Muscle layer of duodenum (tissue), 2 donors: Measurements from ENCODE around the gene THRA.

Experiments used
- H3K27ac ChIP-seq: one replicate; pipeline ENCODE4 v1.7.0; 2013; ENCODE audit warnings: mild to moderate bottlenecking, low read length
- H3K27me3 ChIP-seq: one replicate; pipeline ENCODE4 v1.7.0; 2013; ENCODE audit warnings: low read depth, mild to moderate bottlenecking, control low read depth, low read length
- H3K36me3 ChIP-seq, 2 donors: one replicate each; pipeline ENCODE4 v1.7.0; 2013; ENCODE audit warnings: low read length in 2 of 2, control low read depth in 1 of 2, mild to moderate bottlenecking in 1 of 2; ENCODE audit not compliant: insufficient read depth in 2 of 2, control insufficient read depth in 1 of 2
- H3K4me1 ChIP-seq, 2 donors: one replicate each; pipeline ENCODE4 v1.7.0; 2013; ENCODE audit warnings: low read length in 2 of 2, mild to moderate bottlenecking in 2 of 2, control low read depth in 1 of 2, moderate library complexity in 1 of 2; ENCODE audit not compliant: insufficient read depth in 2 of 2, control insufficient read depth in 1 of 2
- H3K4me3 ChIP-seq, 2 donors: one replicate each; pipeline ENCODE4 v1.7.0; 2013; ENCODE audit warnings: low read length in 2 of 2, low read depth in 1 of 2, mild to moderate bottlenecking in 1 of 2
- H3K9me3 ChIP-seq, 2 donors: one replicate each; pipeline ENCODE4 v1.7.0; 2013; ENCODE audit warnings: low read length in 2 of 2, control low read depth in 1 of 2, mild to moderate bottlenecking in 1 of 2; ENCODE audit not compliant: control insufficient read depth in 1 of 2
- donor health status: healthy.

Gene THRA

DNA sequence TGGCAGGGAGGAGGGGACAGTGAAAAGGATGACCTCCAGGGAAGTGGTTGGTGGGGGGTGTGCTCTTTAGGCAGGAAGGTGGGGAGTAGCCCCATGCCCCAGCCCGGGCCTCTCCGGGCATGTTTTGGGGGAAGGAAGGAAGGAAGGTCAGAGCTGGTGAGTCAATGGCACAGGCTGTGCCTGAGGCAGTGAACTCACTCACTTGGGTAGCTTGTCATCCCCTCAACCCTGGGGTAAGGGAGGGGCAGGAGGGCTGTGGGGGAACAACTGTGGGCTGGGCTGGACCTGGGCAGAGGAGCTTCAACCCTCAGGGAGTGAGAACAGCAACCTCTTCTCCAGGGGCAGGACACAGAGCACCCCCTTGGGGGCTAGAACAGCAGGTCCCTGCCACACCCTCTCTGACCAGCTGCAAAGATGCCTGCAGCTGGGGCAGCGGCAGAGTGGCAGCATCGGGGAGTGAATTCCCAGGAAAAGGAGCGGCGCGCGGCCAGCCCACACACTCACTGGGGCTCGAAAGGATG is 41.3 kb upstream of the THRA start:
- Histone ChIP-seq H3K4me3 (no peak overlapping the region), H3K27ac (peak overlapping the region; percentile 67), H3K36me3 (peaks cover 31 to 48% of the 10 kb centered on the region in 2 donors)

DNA sequence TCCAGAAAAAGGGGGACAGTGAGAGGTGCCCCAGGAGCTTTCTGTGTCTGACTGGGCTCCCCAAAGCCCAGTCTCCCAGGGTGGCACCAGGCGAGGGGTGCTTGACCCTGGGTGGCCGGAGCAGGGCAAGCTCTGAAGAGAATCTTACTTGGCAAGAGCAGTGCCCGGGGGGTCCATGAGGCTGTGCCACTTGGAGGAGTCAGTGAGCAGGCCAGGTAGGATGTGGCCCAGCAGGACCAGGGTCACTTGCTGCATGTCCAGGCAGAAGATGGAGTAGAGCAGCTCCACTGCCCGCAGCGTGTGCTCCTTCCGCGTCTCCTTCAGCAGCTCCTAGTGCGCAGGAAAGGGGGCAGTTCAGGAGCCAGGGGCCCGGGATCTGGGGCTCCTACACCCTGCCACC is 40.3 kb upstream of the THRA start:
- Histone ChIP-seq H3K9me3 (no peaks in the 10 kb centered on the region), H3K27ac (no peak overlapping the region), H3K4me3 (no peak overlapping the region), H3K4me1 (peaks cover 0 to 51% of the 10 kb centered on the region in 2 donors), H3K27me3 (no peaks in the 10 kb centered on the region), H3K36me3 (peaks cover 34 to 49% of the 10 kb centered on the region in 2 donors)

More for the DNA sequence above, 41.3 kb upstream of the THRA start:
- Histone ChIP-seq H3K4me1 (peaks cover 0 to 51% of the 10 kb centered on the region in 2 donors), H3K27me3 (no peaks in the 10 kb centered on the region), H3K9me3 (no peaks in the 10 kb centered on the region)

DNA sequence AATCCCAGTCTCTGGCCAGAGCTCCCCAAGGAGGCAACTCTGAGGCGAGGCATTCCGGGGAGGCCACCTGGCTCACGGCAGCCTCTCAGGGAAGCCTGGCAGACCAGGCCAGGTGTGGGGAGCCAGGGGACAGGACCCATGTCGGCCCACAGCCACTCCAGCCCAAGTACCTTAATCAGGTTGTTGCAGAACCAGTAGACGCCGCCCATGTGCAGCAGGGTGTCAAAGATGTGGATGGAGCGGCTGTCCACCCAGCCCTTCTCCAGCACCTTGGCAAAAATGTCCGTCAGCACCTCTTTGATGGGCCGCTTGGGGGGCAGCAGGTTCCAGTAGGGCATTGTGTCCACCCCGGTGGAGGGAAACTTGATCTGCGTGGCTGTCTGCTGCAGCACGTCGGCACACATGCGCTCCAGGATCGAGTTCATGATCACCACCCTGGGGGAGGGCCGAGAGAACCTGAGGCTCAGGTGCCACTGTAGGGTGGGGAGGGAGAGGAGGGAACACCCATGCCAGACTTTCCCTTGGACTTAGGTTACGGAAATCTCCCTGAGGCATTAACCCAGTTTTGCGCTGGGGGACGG is 39.7 kb upstream of the THRA start:
- Histone ChIP-seq H3K36me3 (peaks cover 37 to 52% of the 10 kb centered on the region in 2 donors), H3K4me1 (peaks cover 0 to 45% of the 10 kb centered on the region in 2 donors), H3K27ac (no peak overlapping the region), H3K4me3 (no peak overlapping the region), H3K9me3 (no peaks in the 10 kb centered on the region), H3K27me3 (no peaks in the 10 kb centered on the region)

DNA sequence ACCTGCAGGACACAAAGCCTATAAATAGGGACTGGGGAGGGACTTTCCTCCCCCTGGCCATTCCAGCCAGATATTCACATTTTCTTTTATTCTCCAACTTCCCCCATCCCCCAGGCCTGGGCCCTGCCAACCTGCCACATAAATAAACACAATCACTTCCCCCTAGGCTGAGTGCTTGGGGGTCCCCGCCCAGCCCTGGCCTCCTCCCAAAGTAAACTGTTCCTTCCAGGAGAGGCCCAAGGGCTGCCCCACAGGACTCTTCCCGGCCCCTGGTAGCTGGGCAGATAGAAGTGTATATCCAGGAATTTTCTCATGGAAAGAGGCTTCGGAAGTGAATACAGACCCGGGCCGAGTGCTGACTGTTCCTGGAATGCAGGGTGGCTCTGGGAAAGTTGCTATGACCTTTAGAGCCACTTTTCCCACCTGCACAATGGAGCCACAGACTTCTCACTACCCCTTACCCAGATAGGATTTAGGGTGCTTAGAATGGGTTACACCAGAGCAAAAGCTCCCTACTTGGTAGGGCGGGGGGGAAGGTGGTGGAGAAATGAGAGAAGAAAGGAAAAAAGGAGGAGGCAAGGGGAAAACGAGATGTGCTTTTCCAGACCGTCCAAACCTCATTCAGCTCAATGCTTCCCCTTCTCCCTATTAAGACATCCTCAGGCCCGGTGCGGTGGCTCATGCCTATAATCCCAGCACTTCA is 39.0 kb upstream of the THRA start:
- H3K27ac ChIP-seq = no peak overlapping the region
- peaks cover 0 to 38% of the 10 kb centered on the region in 2 donors for H3K4me1 ChIP-seq
- no peaks in the 10 kb centered on the region for H3K27me3 ChIP-seq
- H3K4me3 ChIP-seq = no peak overlapping the region
- no peaks in the 10 kb centered on the region for H3K9me3 ChIP-seq
- H3K36me3 ChIP-seq = peaks cover 43 to 57% of the 10 kb centered on the region in 2 donors

DNA sequence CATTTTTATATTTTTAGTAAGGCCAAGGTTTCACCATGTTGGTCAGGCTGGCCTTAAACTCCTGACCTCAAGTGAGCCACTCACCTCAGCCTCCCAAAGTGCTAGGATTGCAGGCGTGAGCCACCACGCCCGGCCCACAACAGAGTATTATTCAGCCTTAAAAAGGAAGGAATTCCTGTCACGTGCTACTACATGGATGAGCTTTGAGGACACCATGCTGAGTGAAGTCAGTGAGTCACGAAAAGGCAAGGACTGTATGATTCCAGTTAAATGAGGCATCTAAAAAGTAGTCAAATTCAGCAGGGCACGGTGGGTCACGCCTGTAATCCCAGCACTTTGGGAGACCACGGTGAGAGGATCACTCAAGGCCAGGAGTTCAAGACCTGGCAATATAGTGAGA is 37.9 kb upstream of the THRA start:
- Histone ChIP-seq H3K36me3 (peaks cover 51 to 60% of the 10 kb centered on the region in 2 donors), H3K27me3 (no peaks in the 10 kb centered on the region), H3K4me3 (no peak overlapping the region), H3K27ac (no peak overlapping the region), H3K9me3 (no peaks in the 10 kb centered on the region), H3K4me1 (peaks cover 0 to 28% of the 10 kb centered on the region in 2 donors)

DNA sequence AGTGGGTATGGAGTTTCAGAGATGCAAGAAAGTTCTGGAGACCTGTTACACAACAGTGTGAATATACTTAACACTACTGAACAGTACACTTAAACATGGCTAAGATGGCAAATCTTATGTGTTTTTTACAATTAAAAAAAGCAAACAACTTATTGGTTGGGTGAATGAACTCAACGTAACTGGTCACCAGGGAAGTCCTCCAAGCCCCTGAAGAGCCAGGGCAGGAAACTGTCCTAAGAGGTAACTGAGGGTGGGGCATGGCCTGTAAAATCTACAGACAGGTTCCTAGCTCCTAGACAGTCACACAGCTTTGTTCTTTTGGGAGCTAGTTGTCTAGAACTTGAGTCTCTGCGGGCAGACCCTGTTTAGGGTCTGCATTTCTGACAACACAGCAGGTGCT is 37.2 kb upstream of the THRA start:
- Histone ChIP-seq H3K36me3 (peaks cover 51 to 58% of the 10 kb centered on the region in 2 donors), H3K9me3 (no peaks in the 10 kb centered on the region), H3K27ac (no peak overlapping the region), H3K27me3 (no peaks in the 10 kb centered on the region), H3K4me1 (peaks cover 0 to 28% of the 10 kb centered on the region in 2 donors), H3K4me3 (no peak overlapping the region)

DNA sequence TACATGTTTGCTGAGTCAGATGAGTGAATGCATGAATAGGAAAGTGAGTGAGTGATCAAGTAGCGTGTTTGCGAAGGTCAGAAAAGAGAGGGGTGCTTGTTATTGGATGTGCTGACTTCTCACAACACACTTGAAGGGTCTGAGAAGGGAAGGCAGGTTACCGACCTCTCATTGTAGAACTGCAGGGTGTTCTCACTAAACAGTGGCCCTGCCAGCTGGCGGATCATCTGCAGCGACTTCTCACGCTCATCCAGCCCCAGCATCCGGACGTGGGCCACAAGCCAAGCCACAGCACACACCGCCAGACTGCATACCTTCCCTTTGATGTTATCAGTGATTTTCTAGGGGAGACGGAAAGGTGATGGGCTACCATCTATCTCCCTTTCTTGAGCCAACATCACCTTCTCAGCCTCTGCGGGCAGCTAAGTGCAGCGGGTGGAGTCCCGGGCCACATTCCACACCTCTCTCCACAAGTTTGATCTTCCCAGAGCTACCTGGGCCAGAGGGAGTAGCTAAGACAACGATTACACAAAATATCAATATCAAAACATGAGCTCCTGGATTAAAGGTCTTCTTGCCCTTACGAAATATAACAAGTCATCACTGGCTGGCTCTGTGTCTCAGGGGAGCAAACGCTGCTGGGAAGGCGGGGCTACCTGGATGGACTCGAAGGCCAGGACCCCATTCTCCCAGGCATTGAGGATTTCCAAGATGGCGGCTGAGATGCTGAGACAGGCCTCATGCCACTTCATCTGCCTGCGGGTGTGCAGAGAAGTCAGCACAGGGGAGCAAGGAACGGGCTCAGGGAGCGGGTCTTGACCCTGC is 36.6 kb upstream of the THRA start:
- Histone ChIP-seq H3K9me3 (no peaks in the 10 kb centered on the region), H3K4me3 (no peak overlapping the region), H3K4me1 (peaks cover 0 to 28% of the 10 kb centered on the region in 2 donors), H3K27me3 (no peaks in the 10 kb centered on the region), H3K36me3 (peaks cover 55 to 61% of the 10 kb centered on the region in 2 donors), H3K27ac (no peak overlapping the region)

DNA sequence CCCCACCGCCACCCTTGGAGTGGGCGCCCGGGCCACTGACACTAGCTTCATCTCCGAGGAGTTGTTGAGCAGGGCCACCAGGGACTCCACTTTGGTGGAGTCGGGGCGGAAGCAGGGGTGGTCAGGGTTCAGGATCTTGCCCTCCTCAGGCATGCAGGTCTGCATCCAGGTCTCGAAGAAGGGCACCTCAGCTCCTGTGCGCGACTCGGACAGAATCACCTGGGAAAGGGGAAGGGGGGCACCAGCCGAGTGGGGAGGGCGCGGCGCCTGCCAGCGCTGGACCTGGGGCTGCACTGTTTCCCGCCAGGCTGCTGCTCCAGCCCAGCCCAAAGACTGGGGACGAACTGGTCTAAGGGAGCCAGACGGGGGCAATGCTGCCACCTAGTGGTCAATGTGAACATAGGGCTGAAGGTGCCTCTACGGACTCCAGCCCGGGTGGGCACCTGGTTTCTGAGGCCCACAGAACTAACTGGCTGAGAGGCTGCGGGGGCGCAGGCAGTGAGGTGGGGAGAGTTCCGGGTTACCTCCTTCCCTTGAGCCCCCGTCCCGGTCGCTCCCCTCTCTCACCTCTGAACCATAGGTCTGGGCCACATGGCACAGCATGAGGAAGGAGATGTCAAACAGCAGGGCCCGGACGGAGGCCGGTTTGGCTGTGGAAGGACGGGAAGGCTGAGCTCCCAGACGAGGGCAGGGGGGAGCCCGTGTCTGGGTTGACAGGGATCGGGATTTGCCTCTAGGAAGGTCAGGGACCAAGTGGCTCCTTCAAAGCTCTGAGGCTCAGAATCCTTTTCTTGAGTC is 35.8 kb upstream of the THRA start:
- Histone ChIP-seq H3K9me3 (no peaks in the 10 kb centered on the region), H3K27ac (no peak overlapping the region), H3K36me3 (peaks cover 60 to 62% of the 10 kb centered on the region in 2 donors), H3K27me3 (no peaks in the 10 kb centered on the region), H3K4me1 (peaks cover 0 to 27% of the 10 kb centered on the region in 2 donors), H3K4me3 (no peak overlapping the region)

DNA sequence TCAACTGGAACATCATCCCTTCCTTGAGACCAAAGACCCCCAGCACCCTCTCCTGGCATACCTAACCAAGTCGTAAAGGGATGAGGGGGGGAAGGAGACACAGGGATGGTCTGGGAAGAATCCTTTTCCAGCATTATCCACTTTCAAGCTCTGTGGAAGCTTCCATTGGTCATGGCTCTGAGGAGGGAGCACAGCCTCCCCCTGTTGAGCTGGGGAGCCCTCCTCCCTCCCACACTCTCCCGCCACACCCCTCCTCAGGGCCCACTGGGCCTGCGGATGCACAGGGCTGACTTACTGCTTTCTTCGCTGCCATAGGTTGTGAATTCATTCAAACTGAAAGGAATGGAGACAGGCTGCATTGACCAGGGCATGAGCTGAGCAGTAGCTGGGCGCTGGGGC is 35.2 kb upstream of the THRA start:
- no peaks in the 10 kb centered on the region for H3K9me3 ChIP-seq
- peaks cover 0 to 32% of the 10 kb centered on the region in 2 donors for H3K4me1 ChIP-seq
- H3K27me3 ChIP-seq = no peaks in the 10 kb centered on the region
- H3K4me3 ChIP-seq = no peak overlapping the region
- H3K27ac ChIP-seq = no peak overlapping the region
- peaks cover 60 to 62% of the 10 kb centered on the region in 2 donors for H3K36me3 ChIP-seq

DNA sequence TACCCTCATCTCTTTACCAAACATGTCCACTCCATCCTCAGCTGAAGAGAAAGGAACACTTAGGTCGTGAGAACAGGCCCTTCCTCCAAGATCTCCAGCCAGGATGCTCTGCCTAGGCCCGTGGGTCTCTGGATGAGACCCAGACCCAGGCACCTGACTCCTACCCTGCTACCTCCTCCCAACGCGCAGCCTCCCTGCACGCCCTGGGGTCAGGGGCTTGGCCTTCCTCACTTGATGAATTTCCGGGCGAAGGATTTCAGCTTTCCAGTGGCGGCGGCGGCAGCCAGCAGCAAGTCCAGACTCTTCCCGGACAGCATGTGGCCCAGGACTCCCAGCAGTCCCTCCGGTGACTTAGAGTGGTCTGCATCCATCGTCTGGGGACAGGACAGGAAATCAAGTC is 34.2 kb upstream of the THRA start:
- peaks cover 65% of the 10 kb centered on the region in 2 donors for H3K36me3 ChIP-seq
- no peaks in the 10 kb centered on the region for H3K27me3 ChIP-seq
- peaks cover 0 to 39% of the 10 kb centered on the region in 2 donors for H3K4me1 ChIP-seq
- no peak overlapping the region for H3K4me3 ChIP-seq
- H3K9me3 ChIP-seq = no peaks in the 10 kb centered on the region
- H3K27ac ChIP-seq = no peak overlapping the region
